Spleen (tissue), 7 donors: Measurements from ENCODE around the gene ANKRD28.

Experiments
- CTCF ChIP-seq, 11 experiments: fragments of 200-600 bp in 7 of 11; fragments of 450-650 bp in 4 of 11; sonication (generic) in 4 of 11; IDR thresholded peaks in 8 of 11; conservative IDR thresholded peaks in 3 of 11; 1 replicate in 7 of 11; 2 replicates in 4 of 11; pipeline versions ENCODE4 v1.4.0 to v1.8.0; 2016 to 2021; ENCODE audit warnings: antibody characterized with exemption in 11 of 11, inconsistent platforms in 4 of 11, mild to moderate bottlenecking in 1 of 11
- POLR2AphosphoS5 ChIP-seq, 3 donors: sonication (generic); formaldehyde crosslinking; IDR thresholded peaks; one replicate each; pipeline ENCODE4 v1.5.1; 2017; ENCODE audit warnings: antibody characterized with exemption in 3 of 3
- donor health status: DM: no; HTN: no; CAD: no; lungs with moderate emphysema.
- donor health status: DM: no; HTN: no; CAD: no.
- donor health status: DM: no; HTN: no; CAD: no.

GRCh38 chr3:15656342-15656741 is 141.4 kb downstream of the ANKRD28 start:
- TF ChIP-seq CTCF (IDR thresholded peaks at IDR 0.05 in 8 of 11, conservative IDR thresholded peaks at IDR 0.05 in 3 of 11) (no peak), POLR2AphosphoS5 (IDR thresholded peaks at IDR 0.05) (no peak)
